ENCODE results near the gene AOC1. TPM values are rescaled to one million over a fixed set of nuclear protein-coding genes. Genes with fewer than 3 reads are reported as not detected.

Gene AOC1
- polyA plus RNA-seq, 2 of the 4 experiments (the other 2 are of a cell fraction), result not detected

- FAIRE-seq (no peak), DNase-seq (ENCODE audit: low read depth in 1 of 2, low spot score in 1 of 2) (no peak), ATAC-seq (no peak)
- Histone ChIP-seq H3K4me2 (no peak overlapping the region), H3K4me1 (no peaks in the 10 kb centered on the region), H3K9me3 (peaks cover 11% of the 10 kb centered on the region; the same call in 1 of the 3 replicates), H3K27ac (no peak overlapping the region), H3K4me3 (no peak overlapping the region)
- POLR2A ChIA-PET, result no interaction called here
- TF ChIP-seq FOSL2 (IDR thresholded peaks at IDR 0.05) (no peak), FOSL2 (CRISPR knock-in tag; IDR thresholded peaks at IDR 0.05) (no peak), KDM1A (IDR thresholded peaks at IDR 0.05; ENCODE audit: low read depth) (no peak), KDM5A (IDR thresholded peaks at IDR 0.05) (no peak), ZNF302 (CRISPR knock-in tag; IDR thresholded peaks at IDR 0.05) (no peak), NPAS2 (CRISPR knock-in tag; IDR thresholded peaks at IDR 0.05; ENCODE audit: borderline replicate concordance) (no peak), CHD4 (IDR thresholded peaks at IDR 0.05; ENCODE audit: borderline replicate concordance) (no peak), ZSCAN20 (CRISPR knock-in tag; IDR thresholded peaks at IDR 0.05) (no peak), HDAC2 (IDR thresholded peaks at IDR 0.05) (no peak), EHF (CRISPR knock-in tag; IDR thresholded peaks at IDR 0.05) (no peak), HOXA7 (CRISPR knock-in tag; IDR thresholded peaks at IDR 0.05) (no peak), TFCP2L1 (CRISPR knock-in tag; IDR thresholded peaks at IDR 0.05) (no peak), CHD2 (IDR thresholded peaks at IDR 0.05; ENCODE audit: low read length, partially characterized antibody) (no peak), POLR2A (IDR thresholded peaks at IDR 0.05; ENCODE audit: low read length) (no peak), JUN (IDR thresholded peaks at IDR 0.05) (no peak), BHLHE40 (IDR thresholded peaks at IDR 0.05; ENCODE audit: low read depth, low read length) (no peak), MAFK (IDR thresholded peaks at IDR 0.05; ENCODE audit: partially characterized antibody) (no peak), SMC3 (IDR thresholded peaks at IDR 0.05) (no peak), RFX5 (IDR thresholded peaks at IDR 0.05) (no peak)
- CTCF ChIA-PET, result no interaction called here
- WGBS (ENCODE audit: missing lambda C conversion rate), result 4% methylated on average over 2 of the region's 2 CpGs
These were observed 43.5 kb downstream of the AOC1 start for GRCh38 chr7:150895809-150896208.

DNA sequence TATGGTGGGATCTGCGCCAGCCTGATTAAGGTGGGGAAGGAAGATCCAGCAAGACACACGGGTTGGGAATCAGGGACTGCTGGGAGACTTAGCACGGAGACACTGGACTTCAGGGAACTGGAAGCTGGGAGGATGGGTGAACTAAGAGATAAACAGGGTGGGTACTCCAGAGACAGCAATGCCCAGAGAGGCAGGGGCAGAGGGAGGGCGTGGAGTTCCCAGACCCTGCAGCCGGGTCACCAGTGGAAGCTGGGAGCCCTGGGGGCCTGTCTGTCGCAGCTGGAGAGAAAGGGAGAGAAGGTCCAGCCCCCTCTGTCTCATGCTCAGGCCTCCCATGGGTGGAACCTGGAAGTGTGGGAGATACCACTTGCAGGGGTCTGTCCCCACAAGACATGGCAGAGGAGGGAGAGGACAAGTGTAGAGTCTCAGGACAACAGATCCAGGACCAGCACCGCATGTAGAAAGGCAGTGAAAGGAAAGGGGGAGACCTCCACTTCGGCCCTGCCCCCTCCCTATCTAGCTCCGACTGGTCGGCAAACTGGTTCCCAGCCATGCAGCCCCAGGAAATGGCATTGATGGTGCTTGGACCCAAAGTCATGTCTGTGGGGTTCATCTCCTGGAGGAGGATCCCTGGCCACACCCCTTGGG, 44.4 kb downstream of the AOC1 start:
- no peak overlapping the region for H3K4me2 ChIP-seq
- H3K27ac ChIP-seq, result no peak overlapping the region
- no peak for ATAC-seq
- TF ChIP-seq RAD21 (conservative IDR thresholded peaks at IDR 0.05 in 1 of 2, IDR thresholded peaks at IDR 0.05 in 1 of 2) (no peak), KDM1A (IDR thresholded peaks at IDR 0.05; ENCODE audit: low read depth) (no peak), CTCF (IDR thresholded peaks at IDR 0.05) (no peak), POLR2AphosphoS2 (conservative IDR thresholded peaks at IDR 0.05; ENCODE audit: low read length) (no peak), ZSCAN20 (CRISPR knock-in tag; IDR thresholded peaks at IDR 0.05) (no peak), ZC3H11A (IDR thresholded peaks at IDR 0.05) (no peak), EHMT2 (IDR thresholded peaks at IDR 0.05; ENCODE audit: low read depth) (no peak), EHF (CRISPR knock-in tag; IDR thresholded peaks at IDR 0.05) (no peak), RCOR1 (IDR thresholded peaks at IDR 0.05; ENCODE audit: low read depth, low read length) (no peak), HES2 (IDR thresholded peaks at IDR 0.05) (no peak), TP53 (CRISPR knock-in tag; IDR thresholded peaks at IDR 0.05) (no peak), CBX2 (IDR thresholded peaks at IDR 0.05; ENCODE audit: borderline replicate concordance, low read depth) (no peak), E2F6 (IDR thresholded peaks at IDR 0.05; ENCODE audit: borderline replicate concordance, low read depth) (no peak), CEBPB (IDR thresholded peaks at IDR 0.05) (no peak), CBX8 (IDR thresholded peaks at IDR 0.05) (no peak)
- no peak for DNase-seq (ENCODE audit: low read depth in 1 of 2, low spot score in 1 of 2)
- no peak for FAIRE-seq
- H3K9me3 ChIP-seq, result peaks cover 11% of the 10 kb centered on the region; the same call in 1 of the 3 replicates
- ChIA-PET CTCF (interaction anchor here (4.9 kb wide), 1 partner anchor 17 kb away, joined by 54 read pairs; no protein-coding TSS in a partner anchor), POLR2A (no interaction called here)
- WGBS (ENCODE audit: missing lambda C conversion rate), result 6% methylated on average over 10 of the region's 10 CpGs
- no peaks in the 10 kb centered on the region for H3K4me1 ChIP-seq
- no peak overlapping the region for H3K4me3 ChIP-seq

Measured in A549 (cell line).